Measurements from ENCODE around the gene GFM1. TPM values are rescaled to one million over a fixed set of nuclear protein-coding genes. Genes with fewer than 3 reads are reported as not detected.

GFM1 gene
- total and polyA plus RNA-seq, 2 donors (not counting 1 experiment from before 2014, with no cell fraction given) = 9.8 to 46.0 TPM

GRCh38 chr3:158701420-158702065 lies 57.2 kb downstream of the GFM1 start:
- H3K36me3 ChIP-seq (replicated peaks in 1 of 2; ENCODE audit: control extremely low read depth in 1 of 2, control insufficient read depth in 1 of 2, extremely low read depth in 1 of 2, insufficient read depth in 2 of 2, low read length in 1 of 2) = peaks cover 0 to 15% of the 10 kb centered on the region in 2 experiments
- Mint-ChIP-seq H3K4me1 (no peaks in the 10 kb centered on the region), H3K27ac (no peak overlapping the region), H3K9me3 (ENCODE audit: insufficient read depth) (no peaks in the 10 kb centered on the region), H3K4me3 (no peak overlapping the region), H3K27me3 (no peaks in the 10 kb centered on the region)
- ATAC-seq (ENCODE audit: low read depth) = no peak
- H3K4me3 ChIP-seq (ENCODE audit: control extremely low read depth in 1 of 5, extremely low read depth in 1 of 5, insufficient read depth in 1 of 5, low read depth in 2 of 5, low read length in 4 of 5) = no peak overlapping the region
- no peak overlapping the region for H3K9ac ChIP-seq (ENCODE audit: low read length)
- ChIA-PET CTCF (no interaction called here), POLR2A (no interaction called here)
- no peaks in the 10 kb centered on the region for H3K4me1 ChIP-seq (ENCODE audit: control insufficient read depth in 2 of 2, insufficient read depth in 2 of 2, low read length in 2 of 2)
- H3K27ac ChIP-seq (ENCODE audit: low read length in 2 of 2) = no peak overlapping the region
- 100% methylated on average over 2 of the region's 4 CpGs for WGBS (ENCODE audit: insufficient coverage)
- TF ChIP-seq EZH2 (IDR thresholded peaks at IDR 0.05; ENCODE audit: borderline replicate concordance, insufficient read depth, low read depth, low read length, poor library complexity, severe bottlenecking) = no peak
- no peak for TF ChIP-seq CTCF (IDR thresholded peaks at IDR 0.05)
- no peaks in the 10 kb centered on the region for H3K79me2 ChIP-seq (ENCODE audit: control insufficient read depth, insufficient read depth, low read length)
- H3K27me3 ChIP-seq (replicated peaks in 1 of 4; ENCODE audit: control extremely low read depth in 1 of 4, control insufficient read depth in 3 of 4, insufficient read depth in 4 of 4, low read length in 3 of 4) = no peaks in the 10 kb centered on the region
- DNase-seq = no peak
- intact Hi-C loops (cut with micrococcal nuclease) = no loop called here
- no peak overlapping the region for H2AFZ ChIP-seq (ENCODE audit: insufficient read depth, low read depth, low read length, poor library complexity, severe bottlenecking)
- H4K20me1 ChIP-seq (ENCODE audit: control insufficient read depth, insufficient read depth, low read length, poor library complexity, severe bottlenecking) = no peaks in the 10 kb centered on the region
- no peaks in the 10 kb centered on the region for H3K9me3 ChIP-seq (ENCODE audit: control extremely low read depth in 1 of 3, control insufficient read depth in 2 of 3, insufficient read depth in 1 of 3, low read length in 2 of 3)
- H3K4me2 ChIP-seq (replicated peaks; ENCODE audit: low read depth, low read length, poor library complexity, severe bottlenecking) = no peak overlapping the region

GRCh38 chr3:158702815-158703481 lies 58.6 kb downstream of the GFM1 start:
- H3K4me1 ChIP-seq (ENCODE audit: control insufficient read depth in 2 of 2, insufficient read depth in 2 of 2, low read length in 2 of 2) = no peaks in the 10 kb centered on the region
- H3K4me3 ChIP-seq (ENCODE audit: control extremely low read depth in 1 of 5, extremely low read depth in 1 of 5, insufficient read depth in 1 of 5, low read depth in 2 of 5, low read length in 4 of 5) = no peak overlapping the region
- ATAC-seq (ENCODE audit: low read depth) (no peak), DNase-seq (no peak)
- TF ChIP-seq CTCF (IDR thresholded peaks at IDR 0.05) = no peak
- TF ChIP-seq EZH2 (IDR thresholded peaks at IDR 0.05; ENCODE audit: borderline replicate concordance, insufficient read depth, low read depth, low read length, poor library complexity, severe bottlenecking) = no peak
- H3K4me3 Mint-ChIP-seq = no peak overlapping the region
- ChIA-PET CTCF (interaction anchor here (1.0 kb wide), 1 partner anchor 58 kb away, joined by 3 read pairs; the partner anchor contains the start of gene GFM1), POLR2A (no interaction called here)
- intact Hi-C loops (cut with micrococcal nuclease) = no loop called here
- no peaks in the 10 kb centered on the region for H3K4me1 Mint-ChIP-seq
- H3K27me3 ChIP-seq (replicated peaks in 1 of 4; ENCODE audit: control extremely low read depth in 1 of 4, control insufficient read depth in 3 of 4, insufficient read depth in 4 of 4, low read length in 3 of 4) = no peaks in the 10 kb centered on the region
- H3K79me2 ChIP-seq (ENCODE audit: control insufficient read depth, insufficient read depth, low read length) = no peaks in the 10 kb centered on the region
- H3K9me3 ChIP-seq (ENCODE audit: control extremely low read depth in 1 of 3, control insufficient read depth in 2 of 3, insufficient read depth in 1 of 3, low read length in 2 of 3) = no peaks in the 10 kb centered on the region
- no peak overlapping the region for H2AFZ ChIP-seq (ENCODE audit: insufficient read depth, low read depth, low read length, poor library complexity, severe bottlenecking)
- H3K9me3 Mint-ChIP-seq (ENCODE audit: insufficient read depth) = no peaks in the 10 kb centered on the region
- WGBS (ENCODE audit: insufficient coverage) = 91% methylated on average over 3 of the region's 4 CpGs
- no peaks in the 10 kb centered on the region for H4K20me1 ChIP-seq (ENCODE audit: control insufficient read depth, insufficient read depth, low read length, poor library complexity, severe bottlenecking)
- H3K27ac Mint-ChIP-seq = no peak overlapping the region
- no peak overlapping the region for H3K4me2 ChIP-seq (replicated peaks; ENCODE audit: low read depth, low read length, poor library complexity, severe bottlenecking)
- H3K27ac ChIP-seq (ENCODE audit: low read length in 2 of 2) = no peak overlapping the region
- peaks cover 0 to 18% of the 10 kb centered on the region in 2 experiments for H3K36me3 ChIP-seq (replicated peaks in 1 of 2; ENCODE audit: control extremely low read depth in 1 of 2, control insufficient read depth in 1 of 2, extremely low read depth in 1 of 2, insufficient read depth in 2 of 2, low read length in 1 of 2)
- H3K9ac ChIP-seq (ENCODE audit: low read length) = no peak overlapping the region
- H3K27me3 Mint-ChIP-seq = no peaks in the 10 kb centered on the region

Data from B cell (primary cell).